GM12875 (cell line): ENCODE data around the gene ARPC2.

Experiments
- H3K4me3 ChIP-seq: one replicate; pipeline ENCODE4 v1.5.1; 2011; ENCODE audit warnings: low read depth, low read length, control low read depth
- CTCF ChIP-seq: IDR thresholded peaks from 2 replicates; pipeline ENCODE4 v1.5.1; 2011; ENCODE audit warnings: low read depth, mild to moderate bottlenecking, control low read depth, inconsistent platforms, low read length, moderate library complexity, borderline replicate concordance; ENCODE audit not compliant: insufficient read depth

Gene ARPC2

GRCh38 chr2:218291318-218292047 is 74.5 kb downstream of the ARPC2 start:
- peak overlapping the region; percentile 79 for H3K4me3 ChIP-seq
- no peak for TF ChIP-seq CTCF

GRCh38 chr2:218292048-218293014 is 75.3 kb downstream of the ARPC2 start, which contains the start of gene TMBIM1:
Gene TMBIM1 (minus strand): TSS chr2:218292503. CDS start chr2:218282141, 10,362 bp downstream.
- H3K4me3 ChIP-seq, result peak within 1 kb of the TSS; percentile 79
- peak; percentile 93 for TF ChIP-seq CTCF

GRCh38 chr2:218293715-218294429 is 76.9 kb downstream of the ARPC2 start:
- no peak overlapping the region for H3K4me3 ChIP-seq
- TF ChIP-seq CTCF, result no peak

GRCh38 chr2:218294430-218295022 is 77.5 kb downstream of the ARPC2 start:
- H3K4me3 ChIP-seq, result no peak overlapping the region
- no peak for TF ChIP-seq CTCF

GRCh38 chr2:218295029-218295428 is 78.0 kb downstream of the ARPC2 start:
- no peak overlapping the region for H3K4me3 ChIP-seq
- no peak for TF ChIP-seq CTCF

- no peak overlapping the region for H3K4me3 ChIP-seq
- no peak for TF ChIP-seq CTCF
These were observed 79.2 kb downstream of the ARPC2 start for GRCh38 chr2:218296200-218296599.
